Left renal pelvis (tissue), 4 donors: ENCODE measurements around the gene SSTR4. TPM values are rescaled to one million over a fixed set of nuclear protein-coding genes. Genes with fewer than 3 reads are reported as not detected.

ENCODE experiments used
- DNase-seq, 4 donors: peaks; one replicate each; pipeline ENCODE4 v3.0.0-alpha.2; 2013; ENCODE audit warnings: low read depth in 4 of 4, low spot score in 3 of 4
- polyA plus RNA-seq, 4 donors: library from polyadenylated mRNA; unstranded; fragments of 120-200 nt; gene quantifications; one replicate each; pipeline ENCODE4 v1.2.1, GENCODE V29; 2013; ENCODE audit not compliant: insufficient read length in 4 of 4

Gene SSTR4
- polyA plus RNA-seq, 4 donors: 0.14 to 0.34 TPM; not detected in 2

DNA sequence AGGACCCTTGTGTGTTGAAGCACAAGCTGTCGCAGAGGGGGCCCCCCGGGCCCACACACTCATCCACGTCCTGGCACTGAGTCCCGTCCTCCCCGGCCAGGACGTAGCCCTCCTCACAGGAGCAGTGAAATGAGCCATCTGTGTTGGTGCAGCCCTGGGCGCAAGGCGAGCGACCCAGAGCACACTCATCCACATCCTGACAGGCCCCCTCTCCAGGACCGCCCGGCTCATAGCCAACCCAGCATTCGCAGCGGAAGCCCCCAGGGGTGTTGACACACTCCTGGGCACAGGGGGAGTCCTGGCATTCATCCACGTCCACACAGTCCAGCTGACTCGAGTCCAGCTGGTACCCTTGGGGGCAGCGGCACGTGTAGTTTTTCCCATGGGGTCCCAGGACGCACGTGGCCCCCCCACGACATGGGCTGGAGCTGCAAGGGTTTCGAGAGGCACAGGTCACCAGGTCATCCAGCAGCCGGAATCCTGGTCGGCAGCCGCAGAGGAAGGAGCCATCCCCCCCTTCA, 49.8 kb downstream of the SSTR4 start:
- DNase-seq: no peak

DNA sequence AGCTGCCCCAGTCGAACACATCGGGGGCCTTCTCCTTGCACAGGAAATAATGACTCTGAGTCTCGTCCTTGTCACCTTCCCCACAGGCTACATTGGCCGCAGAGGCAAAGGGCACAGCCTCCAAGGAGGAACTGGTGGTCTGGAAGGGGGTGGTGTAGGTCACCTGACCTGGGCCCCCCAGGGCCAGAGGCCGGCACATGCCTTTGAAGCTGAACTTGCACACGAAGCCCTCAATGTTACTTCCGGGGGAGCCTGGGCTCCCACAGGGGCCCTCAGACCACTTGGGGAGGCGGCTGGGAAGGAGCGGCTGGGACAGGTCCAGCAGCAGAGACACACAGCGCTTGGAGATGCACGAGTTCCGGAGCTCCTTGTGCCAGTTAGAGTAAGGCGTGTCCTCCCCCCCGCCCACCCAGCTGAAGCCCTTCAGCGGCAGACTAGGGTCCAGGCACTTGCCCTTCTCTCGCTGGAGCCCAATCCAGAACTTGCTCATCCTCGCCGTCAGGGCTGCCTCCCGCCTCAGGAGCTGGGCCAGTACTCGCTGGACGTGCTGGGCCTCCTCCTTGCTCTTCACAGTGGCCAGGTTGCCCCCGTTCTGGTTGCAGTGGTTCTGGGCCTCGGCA, 50.4 kb downstream of the SSTR4 start:
- no peak for DNase-seq

DNA sequence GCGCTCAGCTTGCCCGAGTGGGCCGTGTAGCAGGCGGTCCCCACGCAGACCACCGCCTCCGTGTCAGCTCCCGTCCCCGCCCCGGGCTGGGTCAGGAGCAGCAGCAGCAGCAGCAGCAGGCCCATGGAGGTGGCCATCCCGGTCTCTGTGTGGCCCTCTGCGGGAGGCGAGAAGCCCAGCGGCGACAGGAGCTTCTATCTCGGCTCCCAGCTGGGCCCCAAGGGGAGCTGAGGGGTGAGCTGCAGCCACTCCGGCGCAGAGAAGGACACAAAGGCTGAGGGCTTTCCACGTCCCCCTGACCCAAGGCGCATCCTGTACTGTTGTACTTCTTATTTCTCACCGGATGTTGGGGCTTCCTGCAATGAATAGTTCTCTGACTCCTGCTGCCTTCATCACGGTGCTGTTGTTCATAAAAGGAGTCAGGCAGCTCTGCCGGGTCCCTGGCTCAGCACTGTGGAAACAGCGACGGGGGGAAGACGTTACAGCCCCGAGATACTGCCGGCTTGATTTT, 51.0 kb downstream of the SSTR4 start, which contains the start of gene CD93:
TSS of gene CD93 (minus strand) at position 269 of the 511 bp plus-strand sequence. CDS start at position 137, 132 bp downstream.
- no peak for DNase-seq

DNA sequence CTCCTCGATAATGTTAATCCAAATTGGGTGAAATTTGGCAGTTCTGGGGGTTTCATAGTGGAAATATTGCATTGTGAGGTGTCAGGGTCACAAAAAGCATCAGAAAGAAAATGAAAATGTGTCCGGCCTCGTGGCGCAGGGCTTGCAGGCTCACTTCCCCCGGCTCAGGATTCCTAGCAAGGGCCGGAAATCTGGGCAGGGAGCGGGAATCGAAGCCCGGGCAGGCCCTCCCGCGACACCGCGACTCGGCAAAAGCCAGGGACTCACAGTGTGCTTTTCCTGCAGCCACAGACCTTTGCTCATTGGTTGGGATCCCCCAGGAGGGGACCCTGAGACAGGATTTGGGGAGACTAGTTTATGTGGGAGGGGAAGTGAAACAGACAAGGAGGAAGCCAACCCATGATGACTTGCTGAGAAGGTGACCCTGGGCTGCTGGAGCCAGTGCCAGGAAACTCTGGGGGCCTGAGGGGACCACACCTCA, 51.9 kb downstream of the SSTR4 start:
- DNase-seq: no peak

DNA sequence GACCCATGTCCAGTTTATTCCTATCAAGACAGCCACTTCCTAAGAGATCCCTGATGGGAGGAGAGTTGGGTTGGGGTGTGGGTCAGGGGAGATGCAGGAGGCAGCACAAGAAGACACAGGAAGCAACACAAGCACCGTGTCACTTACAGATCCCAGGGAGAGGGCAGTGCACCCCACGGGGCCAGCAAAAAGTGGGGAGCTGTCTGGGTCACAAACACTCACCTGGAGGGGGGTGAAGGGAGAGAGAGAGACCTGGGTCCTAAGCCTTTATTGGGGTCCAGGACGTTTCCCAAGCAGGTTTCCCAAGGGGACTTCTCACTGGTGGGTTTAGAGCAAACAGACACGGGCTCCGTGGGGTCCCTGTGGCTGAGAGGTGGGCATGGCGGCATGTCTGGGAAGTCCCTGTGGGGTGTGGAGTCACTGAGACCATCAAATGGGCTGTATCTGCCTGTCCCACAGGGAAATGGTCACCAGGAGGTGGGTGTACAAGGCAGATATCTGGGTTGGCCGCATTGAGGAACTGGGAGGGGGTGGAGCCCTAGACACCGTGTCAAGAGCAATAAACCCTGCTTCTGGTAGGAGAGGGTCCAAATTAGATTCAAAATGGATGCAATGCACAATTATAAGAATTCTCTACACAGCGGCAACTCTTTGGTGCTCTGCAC, 52.6 kb downstream of the SSTR4 start:
- DNase-seq: no peak

Other genes with a start within 250 kb of the SSTR4 start
- 10 to 100 TPM in 1 of 4 donors, 1 to 10 TPM in 3; 4.2 to 18.4 (median 7.6) TPM for gene THBD, start 14.4 kb downstream of the SSTR4 start, polyA plus RNA-seq
- gene CD93, start 51.0 kb downstream of the SSTR4 start, polyA plus RNA-seq: 10 to 100 TPM; 35.4 to 47.4 (median 39.5) TPM